ENCODE data around the gene SETD6.

- TF ChIP-seq EZH2 (optimal IDR thresholded peaks at IDR 0.05; ENCODE audit: low read depth, low read length) (no peak), CTCF (IDR thresholded peaks at IDR 0.05; ENCODE audit: low read length) (peak; percentile 86)
Measured at GRCh38 chr16:58487566-58488351, 27.6 kb upstream of the SETD6 start.

Measured in MM.1S (cell line).